Right lobe of liver (tissue), 6 donors: ENCODE data around the gene ANKRD23. TPM values are rescaled to one million over a fixed set of nuclear protein-coding genes. Genes with fewer than 3 reads are reported as not detected.

Experiments
- ATAC-seq, 4 donors: fragments of 200-7000 bp; cut with Tn5 transposase; one replicate each; pipeline ENCODE4 v1.9.1; 2020; ENCODE audit warnings: mild to moderate bottlenecking in 4 of 4, moderate library complexity in 4 of 4
- DNase-seq, 3 donors: peaks; one replicate each; pipeline ENCODE4 v3.0.0-alpha.2; 2020
- H3K27ac ChIP-seq, 3 donors: fragments of 200-600 bp; one replicate each; pipeline ENCODE4 v1.8.0; 2022
- H3K27me3 ChIP-seq, 2 donors: fragments of 200-600 bp; one replicate each; pipeline ENCODE4 v1.8.0; 2022
- H3K36me3 ChIP-seq, 4 donors: fragments of 200-600 bp; sonication (generic) in 1 of 4; one replicate each; pipeline versions ENCODE4 v1.5.1 to v1.8.0; 2017 to 2022; ENCODE audit warnings: control low read depth in 1 of 4
- H3K4me1 ChIP-seq, 4 donors: fragments of 200-600 bp; sonication (generic) in 1 of 4; one replicate each; pipeline versions ENCODE4 v1.5.1 to v1.8.0; 2017 to 2022; ENCODE audit warnings: control low read depth in 1 of 4
- H3K4me3 ChIP-seq, 3 donors: fragments of 200-600 bp; one replicate each; pipeline ENCODE4 v1.8.0; 2022
- H3K9me3 ChIP-seq, 4 donors: fragments of 200-600 bp; sonication (generic) in 1 of 4; one replicate each; pipeline versions ENCODE4 v1.5.1 to v1.8.0; 2017 to 2022; ENCODE audit warnings: control low read depth in 1 of 4
- CTCF ChIP-seq, 4 donors: fragments of 200-600 bp in 3 of 4; fragments of 450-650 bp in 1 of 4; IDR thresholded peaks; one replicate each; pipeline versions ENCODE4 v1.5.1 to v1.8.0; 2016 to 2022; ENCODE audit warnings: antibody characterized with exemption in 4 of 4, mild to moderate bottlenecking in 2 of 4
- POLR2A ChIP-seq: fragments of 450-650 bp; IDR thresholded peaks from one replicate; pipeline ENCODE4 v1.6.1; 2017; ENCODE audit warnings: antibody characterized with exemption, mild to moderate bottlenecking
- WGBS: methylation state at CpG from one replicate; pipeline ENCODE4 v1.1.6; 2018; ENCODE audit warnings: low coverage, low lambda C conversion rate; ENCODE audit not compliant: insufficient coverage; ENCODE audit errors: missing lambda C conversion rate; 5-methylcytosine and 5-hydroxymethylcytosine counted together
- intact Hi-C, 2 donors: fragments of 100-400 bp; cut with DNase I; formaldehyde crosslinking; loops; one replicate each; pipeline versions ENCODE4 v1.11.2 to v1.14.1; 2022
- total RNA-seq, 6 experiments: library from RNA; depleted of rRNA in 2 of 6; stranded (reverse); fragments of >200 nt in 2 of 6; fragmentation: NEBNext Ultra II Directional in 3 of 6; extraction: Animal tissue kit (Norgen Biotek cat#: 25700) in 3 of 6; gene quantifications; one replicate each; pipeline versions ENCODE4 v1.1.0 to v1.2.4, GENCODE V29; 2016 to 2023
- donor health status: DM: no; HTN: yes; CAD: no.
- donor health status: DM: no; HTN: no; CAD: no.
- donor health status: DM: no; HTN: no; CAD: no.
- donor health status: DM: no; HTN: yes; CAD: no.
- donor health status: DM: no; HTN: yes; CAD: no.

ANKRD23 gene
- total RNA-seq, 6 experiments from 2014 or later, result 0.98 to 4.0 (median 2.7) TPM

GRCh38 chr2:96868555-96869280, 24.9 kb upstream of the ANKRD23 start:
- peak; percentile 81 for TF ChIP-seq POLR2A
- TF ChIP-seq CTCF (IDR thresholded peaks at IDR 0.05), result peak; percentile 58 to 72 (median 68)
- ATAC-seq (peak; percentile 70 to 78 (median 77)), DNase-seq (peak; percentile 90 to 91 (median 90))
- Histone ChIP-seq H3K4me1 (peaks cover 0 to 42% (median 9%) of the 10 kb centered on the region in 4 donors), H3K27ac (peak overlapping the region; percentile 92 to 96 (median 94)), H3K9me3 (no peaks in the 10 kb centered on the region), H3K27me3 (no peaks in the 10 kb centered on the region), H3K36me3 (peaks cover 0 to 24% (median 14%) of the 10 kb centered on the region in 4 donors), H3K4me3 (peak overlapping the region; percentile 80 to 98 (median 97))
- intact Hi-C loops, result loop anchor here in 1 of 2 donors (10.0 kb wide), 1 partner anchor 54 kb away; the partner anchor contains the start of gene CNNM3
- WGBS, result no CpG with 5 or more reads among the region's 76 CpGs

- H3K4me1 ChIP-seq, result peaks cover 0 to 45% (median 9%) of the 10 kb centered on the region in 4 donors
- DNase-seq, result no peak
These were observed 24.1 kb upstream of the ANKRD23 start for GRCh38 chr2:96867756-96868554.

GRCh38 chr2:96866986-96867755, 23.4 kb upstream of the ANKRD23 start:
- peaks cover 0 to 52% (median 11%) of the 10 kb centered on the region in 4 donors for H3K4me1 ChIP-seq
- DNase-seq, result no peak
- 35% methylated on average over 5 of the region's 22 CpGs for WGBS

More at GRCh38 chr2:96867756-96868554, 24.1 kb upstream of the ANKRD23 start:
- H3K4me3 ChIP-seq, result peak overlapping the region; percentile 80 to 98 (median 97)
- no peaks in the 10 kb centered on the region for H3K9me3 ChIP-seq
- no peaks in the 10 kb centered on the region for H3K27me3 ChIP-seq
- intact Hi-C loops, result loop anchor here in 1 of 2 donors (10.0 kb wide), 1 partner anchor 53 kb away; the partner anchor contains the start of gene CNNM3
- TF ChIP-seq POLR2A (no peak), CTCF (IDR thresholded peaks at IDR 0.05) (no peak)
- H3K27ac ChIP-seq, result peak overlapping the region; percentile 92 to 96 (median 94)
- H3K36me3 ChIP-seq, result peaks cover 0 to 32% (median 18%) of the 10 kb centered on the region in 4 donors
- WGBS, result 18% methylated on average over 6 of the region's 27 CpGs
- ATAC-seq, result no peak

More at GRCh38 chr2:96866986-96867755, 23.4 kb upstream of the ANKRD23 start:
- intact Hi-C loops, result loop anchor here in 1 of 2 donors (10.0 kb wide), 1 partner anchor 52 kb away; the partner anchor contains the start of gene CNNM3
- ATAC-seq, result no peak
- H3K4me3 ChIP-seq, result peak overlapping the region; percentile 80 to 98 (median 97)
- peak overlapping the region; percentile 92 to 96 (median 94) for H3K27ac ChIP-seq
- peaks cover 0 to 32% (median 19%) of the 10 kb centered on the region in 4 donors for H3K36me3 ChIP-seq
- TF ChIP-seq CTCF (IDR thresholded peaks at IDR 0.05), result no peak
- no peaks in the 10 kb centered on the region for H3K27me3 ChIP-seq
- H3K9me3 ChIP-seq, result no peaks in the 10 kb centered on the region
